Neural cell (in vitro differentiated cells): ENCODE measurements around the gene TMBIM1.

Experiments
- EP300 ChIP-seq: fragments of 450-650 bp; conservative IDR thresholded peaks from 2 replicates; pipeline ENCODE4 v1.6.1; 2014; ENCODE audit warnings: antibody characterized with exemption, mild to moderate bottlenecking, moderate library complexity; ENCODE audit not compliant: poor library complexity, severe bottlenecking
- SMC3 ChIP-seq: fragments of 450-650 bp; conservative IDR thresholded peaks from 2 replicates; pipeline ENCODE4 v1.6.1; 2014; ENCODE audit warnings: antibody characterized with exemption, mild to moderate bottlenecking, moderate library complexity; ENCODE audit not compliant: poor library complexity
- TF ChIP-seq, protein P1 (sequence below): fragments of 450-650 bp; IDR thresholded peaks from 2 replicates; pipeline ENCODE4 v1.5.1; 2014; ENCODE audit warnings: antibody characterized with exemption, mild to moderate bottlenecking, moderate library complexity; ENCODE audit not compliant: poor library complexity, severe bottlenecking

DNA sequence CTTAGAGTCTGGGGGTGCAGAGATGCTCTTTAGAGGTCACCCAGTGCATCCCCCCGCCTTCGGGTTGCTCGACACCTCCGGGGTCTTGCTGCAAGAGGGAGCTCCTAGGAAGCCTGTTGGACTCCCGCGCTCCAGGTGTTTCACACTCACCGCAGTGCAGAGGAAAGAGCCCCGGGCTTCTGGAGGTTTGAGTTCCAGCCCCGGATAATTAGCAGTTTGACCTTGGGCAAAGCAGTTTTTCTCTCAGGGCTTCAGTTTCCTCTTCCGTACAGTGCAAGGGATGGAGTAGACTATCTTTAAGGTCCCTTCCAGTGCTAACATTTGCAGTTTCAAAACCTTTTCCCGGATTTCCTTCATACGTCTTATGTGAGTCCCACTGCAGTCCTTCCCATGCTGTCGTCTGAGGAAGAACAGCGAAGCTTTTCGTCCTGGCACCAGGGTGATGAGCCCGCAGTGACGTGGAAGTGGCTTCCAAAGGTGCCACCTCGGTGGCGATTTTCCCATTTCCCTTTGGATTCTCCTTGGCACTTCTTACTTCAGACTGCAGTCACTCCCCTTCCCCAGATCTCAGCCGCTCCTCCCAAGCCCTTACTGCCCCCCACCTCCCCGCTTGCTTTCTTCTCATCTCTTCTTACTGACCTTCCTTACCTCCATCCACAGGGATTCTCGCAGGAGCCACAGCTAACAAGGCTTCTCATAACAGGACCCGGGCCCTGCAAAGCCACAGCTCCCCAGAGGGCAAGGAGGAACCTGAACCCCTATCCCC is 21.4 kb downstream of the TMBIM1 start:
- TF ChIP-seq SMC3 (no peak), EP300 (no peak)
- TF ChIP-seq, protein P1, sequence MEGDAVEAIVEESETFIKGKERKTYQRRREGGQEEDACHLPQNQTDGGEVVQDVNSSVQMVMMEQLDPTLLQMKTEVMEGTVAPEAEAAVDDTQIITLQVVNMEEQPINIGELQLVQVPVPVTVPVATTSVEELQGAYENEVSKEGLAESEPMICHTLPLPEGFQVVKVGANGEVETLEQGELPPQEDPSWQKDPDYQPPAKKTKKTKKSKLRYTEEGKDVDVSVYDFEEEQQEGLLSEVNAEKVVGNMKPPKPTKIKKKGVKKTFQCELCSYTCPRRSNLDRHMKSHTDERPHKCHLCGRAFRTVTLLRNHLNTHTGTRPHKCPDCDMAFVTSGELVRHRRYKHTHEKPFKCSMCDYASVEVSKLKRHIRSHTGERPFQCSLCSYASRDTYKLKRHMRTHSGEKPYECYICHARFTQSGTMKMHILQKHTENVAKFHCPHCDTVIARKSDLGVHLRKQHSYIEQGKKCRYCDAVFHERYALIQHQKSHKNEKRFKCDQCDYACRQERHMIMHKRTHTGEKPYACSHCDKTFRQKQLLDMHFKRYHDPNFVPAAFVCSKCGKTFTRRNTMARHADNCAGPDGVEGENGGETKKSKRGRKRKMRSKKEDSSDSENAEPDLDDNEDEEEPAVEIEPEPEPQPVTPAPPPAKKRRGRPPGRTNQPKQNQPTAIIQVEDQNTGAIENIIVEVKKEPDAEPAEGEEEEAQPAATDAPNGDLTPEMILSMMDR: no peak
